Measurements from ENCODE around the gene BTLA. TPM values are rescaled to one million over a fixed set of nuclear protein-coding genes. Genes with fewer than 3 reads are reported as not detected.
"Not testable (repeated sequence)": the region's sequence is repeated elsewhere in the genome, so short reads cannot be mapped to it uniquely, and the experiment has no call there.

Gene BTLA
- total and polyA plus RNA-seq, 3 experiments from 2014 or later: 14.1 to 17.6 (median 14.8) TPM

GRCh38 chr3:112427123-112427522, 72.1 kb downstream of the BTLA start:
- Mint-ChIP-seq H3K4me1 (no peaks in the 10 kb centered on the region), H3K4me3 (no peak overlapping the region), H3K36me3 (peaks cover 0 to 8% (median 0%) of the 10 kb centered on the region in 3 donors), H3K27me3 (no peaks in the 10 kb centered on the region), H3K9me3 (no peaks in the 10 kb centered on the region), H3K27ac (no peak overlapping the region)
- ChIA-PET POLR2A (no interaction called here), CTCF (no interaction called here)
- Histone ChIP-seq H3K27me3 (ENCODE audit: insufficient read depth, low read length, poor library complexity, severe bottlenecking) (no peaks in the 10 kb centered on the region), H3K36me3 (ENCODE audit: insufficient read depth, low read length) (no peaks in the 10 kb centered on the region), H3K4me1 (ENCODE audit: insufficient read depth, low read length) (no peaks in the 10 kb centered on the region), H3K9me3 (ENCODE audit: low read length) (no peaks in the 10 kb centered on the region), H3K27ac (ENCODE audit: low read depth, low read length) (no peak overlapping the region), H3K4me3 (ENCODE audit: low read length) (no peak overlapping the region)
- no peak for DNase-seq

- H3K4me1 ChIP-seq (ENCODE audit: insufficient read depth, low read length): no peaks in the 10 kb centered on the region
- H3K27ac ChIP-seq (ENCODE audit: low read depth, low read length): no peak overlapping the region
- Mint-ChIP-seq H3K27ac (peak overlapping the region in 1 of 8 donors; percentile 20), H3K27me3 (no peaks in the 10 kb centered on the region), H3K4me1 (no peaks in the 10 kb centered on the region), H3K9me3 (no peaks in the 10 kb centered on the region), H3K4me3 (no peak overlapping the region), H3K36me3 (peaks cover 0 to 3% (median 0%) of the 10 kb centered on the region in 3 donors)
- CTCF ChIA-PET: no interaction called here
- POLR2A ChIA-PET: no interaction called here
- H3K4me3 ChIP-seq (ENCODE audit: low read length): no peak overlapping the region
- H3K27me3 ChIP-seq (ENCODE audit: insufficient read depth, low read length, poor library complexity, severe bottlenecking): no peaks in the 10 kb centered on the region
- H3K36me3 ChIP-seq (ENCODE audit: insufficient read depth, low read length): no peaks in the 10 kb centered on the region
- no peak for DNase-seq
- H3K9me3 ChIP-seq (ENCODE audit: low read length): no peaks in the 10 kb centered on the region
Measured at GRCh38 chr3:112425858-112426750, 73.2 kb downstream of the BTLA start.

GRCh38 chr3:112425382-112425781, 73.9 kb downstream of the BTLA start:
- H3K4me1 Mint-ChIP-seq: no peaks in the 10 kb centered on the region
- no peak overlapping the region for H3K4me3 Mint-ChIP-seq
- no peaks in the 10 kb centered on the region for H3K9me3 Mint-ChIP-seq
- DNase-seq: no peak
- H3K4me1 ChIP-seq (ENCODE audit: insufficient read depth, low read length): no peaks in the 10 kb centered on the region
- ChIA-PET CTCF (no interaction called here), POLR2A (no interaction called here)
- H3K36me3 ChIP-seq (ENCODE audit: insufficient read depth, low read length): no peaks in the 10 kb centered on the region
- no peak overlapping the region for H3K27ac Mint-ChIP-seq
- no peak overlapping the region for H3K4me3 ChIP-seq (ENCODE audit: low read length)
- H3K36me3 Mint-ChIP-seq: no peaks in the 10 kb centered on the region
- no peaks in the 10 kb centered on the region for H3K9me3 ChIP-seq (ENCODE audit: low read length)
- no peaks in the 10 kb centered on the region for H3K27me3 Mint-ChIP-seq
- no peaks in the 10 kb centered on the region for H3K27me3 ChIP-seq (ENCODE audit: insufficient read depth, low read length, poor library complexity, severe bottlenecking)
- H3K27ac ChIP-seq (ENCODE audit: low read depth, low read length): no peak overlapping the region

GRCh38 chr3:112424394-112424793, 74.9 kb downstream of the BTLA start:
- Mint-ChIP-seq H3K27ac (no peak overlapping the region), H3K4me3 (no peak overlapping the region), H3K36me3 (no peaks in the 10 kb centered on the region), H3K9me3 (no peaks in the 10 kb centered on the region), H3K4me1 (no peaks in the 10 kb centered on the region), H3K27me3 (no peaks in the 10 kb centered on the region)
- H3K27me3 ChIP-seq (ENCODE audit: insufficient read depth, low read length, poor library complexity, severe bottlenecking): no peaks in the 10 kb centered on the region
- H3K36me3 ChIP-seq (ENCODE audit: insufficient read depth, low read length): no peaks in the 10 kb centered on the region
- no peaks in the 10 kb centered on the region for H3K4me1 ChIP-seq (ENCODE audit: insufficient read depth, low read length)
- DNase-seq: no peak
- ChIA-PET POLR2A (no interaction called here), CTCF (no interaction called here)
- H3K4me3 ChIP-seq (ENCODE audit: low read length): no peak overlapping the region
- H3K27ac ChIP-seq (ENCODE audit: low read depth, low read length): no peak overlapping the region
- H3K9me3 ChIP-seq (ENCODE audit: low read length): no peaks in the 10 kb centered on the region

- H3K4me3 Mint-ChIP-seq; H3K27ac Mint-ChIP-seq; CTCF ChIA-PET; H3K4me1 ChIP-seq (ENCODE audit: insufficient read depth, low read length); H3K4me3 ChIP-seq (ENCODE audit: low read length); H3K9me3 Mint-ChIP-seq; H3K27me3 ChIP-seq (ENCODE audit: insufficient read depth, low read length, poor library complexity, severe bottlenecking); POLR2A ChIA-PET; H3K36me3 Mint-ChIP-seq; H3K36me3 ChIP-seq (ENCODE audit: insufficient read depth, low read length); H3K9me3 ChIP-seq (ENCODE audit: low read length); DNase-seq; H3K27me3 Mint-ChIP-seq; H3K27ac ChIP-seq (ENCODE audit: low read depth, low read length); H3K4me1 Mint-ChIP-seq: not testable (repeated sequence)
Measured at GRCh38 chr3:112422921-112423320, 76.4 kb downstream of the BTLA start.

- H3K27me3 ChIP-seq (ENCODE audit: insufficient read depth, low read length, poor library complexity, severe bottlenecking); H3K36me3 ChIP-seq (ENCODE audit: insufficient read depth, low read length); H3K9me3 Mint-ChIP-seq; CTCF ChIA-PET; POLR2A ChIA-PET; H3K27me3 Mint-ChIP-seq; DNase-seq; H3K27ac ChIP-seq (ENCODE audit: low read depth, low read length); H3K4me3 ChIP-seq (ENCODE audit: low read length); H3K4me1 Mint-ChIP-seq; H3K4me1 ChIP-seq (ENCODE audit: insufficient read depth, low read length); H3K36me3 Mint-ChIP-seq; H3K27ac Mint-ChIP-seq; H3K9me3 ChIP-seq (ENCODE audit: low read length); H3K4me3 Mint-ChIP-seq: not testable (repeated sequence)
Measured at GRCh38 chr3:112418526-112418925, 80.7 kb downstream of the BTLA start.

- Histone ChIP-seq H3K36me3 (ENCODE audit: insufficient read depth, low read length) (no peaks in the 10 kb centered on the region), H3K27ac (ENCODE audit: low read depth, low read length) (no peak overlapping the region), H3K9me3 (ENCODE audit: low read length) (no peaks in the 10 kb centered on the region), H3K4me3 (ENCODE audit: low read length) (no peak overlapping the region), H3K4me1 (ENCODE audit: insufficient read depth, low read length) (no peaks in the 10 kb centered on the region), H3K27me3 (ENCODE audit: insufficient read depth, low read length, poor library complexity, severe bottlenecking) (no peaks in the 10 kb centered on the region)
- peaks cover 2 to 7% (median 4%) of the 10 kb centered on the region in 3 donors for H3K4me1 Mint-ChIP-seq
- no peak for DNase-seq
- no peak overlapping the region for H3K4me3 Mint-ChIP-seq
- H3K36me3 Mint-ChIP-seq: no peaks in the 10 kb centered on the region
- ChIA-PET POLR2A (no interaction called here), CTCF (no interaction called here)
- H3K27me3 Mint-ChIP-seq: peaks cover 4 to 6% of the 10 kb centered on the region in 2 donors
- no peak overlapping the region for H3K27ac Mint-ChIP-seq
- H3K9me3 Mint-ChIP-seq: peaks cover 0 to 4% (median 0%) of the 10 kb centered on the region in 5 donors
Measured at GRCh38 chr3:112417696-112418318, 81.5 kb downstream of the BTLA start.

GRCh38 chr3:112416391-112417212, 82.7 kb downstream of the BTLA start:
- Mint-ChIP-seq H3K36me3 (no peaks in the 10 kb centered on the region), H3K9me3 (peaks cover 0 to 4% (median 0%) of the 10 kb centered on the region in 5 donors), H3K27ac (no peak overlapping the region), H3K4me1 (peaks cover 2 to 13% (median 10%) of the 10 kb centered on the region in 3 donors), H3K4me3 (no peak overlapping the region), H3K27me3 (peaks cover 4 to 6% of the 10 kb centered on the region in 2 donors)
- Histone ChIP-seq H3K4me1 (ENCODE audit: insufficient read depth, low read length) (no peaks in the 10 kb centered on the region), H3K27ac (ENCODE audit: low read depth, low read length) (no peak overlapping the region), H3K27me3 (ENCODE audit: insufficient read depth, low read length, poor library complexity, severe bottlenecking) (no peaks in the 10 kb centered on the region), H3K9me3 (ENCODE audit: low read length) (no peaks in the 10 kb centered on the region), H3K4me3 (ENCODE audit: low read length) (no peak overlapping the region), H3K36me3 (ENCODE audit: insufficient read depth, low read length) (no peaks in the 10 kb centered on the region)
- ChIA-PET CTCF (no interaction called here), POLR2A (no interaction called here)
- DNase-seq: no peak
